NCI-H2171 treated with DMSO at 0.1 percent for 48 hours (cell line): Measurements from ENCODE around the gene KRTAP12-3.
"Not testable (repeated sequence)": the region's sequence is repeated elsewhere in the genome, so short reads cannot be mapped to it uniquely, and the experiment has no call there.

Experiments
- DNase-seq: peaks from one replicate; lab custom pipeline; 2025; lab: John Stamatoyannopoulos, UW

KRTAP12-3 gene

GRCh38 chr21:44650973-44651675, 6.6 kb upstream of the KRTAP12-3 start:
- no peak for DNase-seq

GRCh38 chr21:44653123-44653522, 4.6 kb upstream of the KRTAP12-3 start:
- no peak for DNase-seq

- peak; percentile 25 for DNase-seq
These were observed 3.8 kb upstream of the KRTAP12-3 start for GRCh38 chr21:44653656-44654575.

- DNase-seq = no peak
These were observed 3.1 kb upstream of the KRTAP12-3 start, which contains the start of gene KRTAP12-4 for GRCh38 chr21:44654576-44655175. KRTAP12-4 (minus strand) TSS chr21:44654659; CDS start chr21:44654614, 45 bp downstream.

- no peak for DNase-seq
These were observed 864 bp upstream of the KRTAP12-3 start for GRCh38 chr21:44656868-44657267.

- DNase-seq = no peak
These were observed 794 bp downstream of the KRTAP12-3 start for GRCh38 chr21:44658541-44658910.

GRCh38 chr21:44658913-44659595, 1.3 kb downstream of the KRTAP12-3 start:
- no peak for DNase-seq

GRCh38 chr21:44661567-44661966, 3.8 kb downstream of the KRTAP12-3 start:
- not testable (repeated sequence) for DNase-seq

GRCh38 chr21:44664691-44665090, 7.0 kb downstream of the KRTAP12-3 start:
- DNase-seq = no peak

- DNase-seq = peak; percentile 48
These were observed 8.9 kb downstream of the KRTAP12-3 start, which contains the start of gene KRTAP12-2 for GRCh38 chr21:44666401-44667320. KRTAP12-2 (minus strand) TSS chr21:44666927; CDS start chr21:44666886, 41 bp downstream.

GRCh38 chr21:44667612-44668011, 9.9 kb downstream of the KRTAP12-3 start:
- no peak for DNase-seq

GRCh38 chr21:44670642-44671432, 13.1 kb downstream of the KRTAP12-3 start:
- no peak for DNase-seq

- no peak for DNase-seq
These were observed 14.2 kb downstream of the KRTAP12-3 start for GRCh38 chr21:44671911-44672310.

GRCh38 chr21:44677881-44678280, 20.1 kb downstream of the KRTAP12-3 start:
- DNase-seq = no peak

- no peak for DNase-seq
These were observed 23.4 kb downstream of the KRTAP12-3 start for GRCh38 chr21:44681152-44681551.

- peak; percentile 96 for DNase-seq
These were observed 24.3 kb downstream of the KRTAP12-3 start, which contains the start of gene KRTAP12-1 for GRCh38 chr21:44681861-44682579. KRTAP12-1 (minus strand) TSS chr21:44682163; CDS start chr21:44682123, 40 bp downstream.

GRCh38 chr21:44682580-44683151, 24.9 kb downstream of the KRTAP12-3 start:
- DNase-seq = no peak

- no peak for DNase-seq
These were observed 26.3 kb downstream of the KRTAP12-3 start for GRCh38 chr21:44684077-44684476.

- no peak for DNase-seq
These were observed 26.8 kb downstream of the KRTAP12-3 start for GRCh38 chr21:44684483-44684882.
